GM21737 (cell line): ENCODE measurements around the gene SBNO2.

Source experiments
- ATAC-seq: cut with Tn5 transposase; IDR thresholded peaks from one replicate; pipeline ENCODE4 v1.9.1; 2021; ENCODE audit warnings: mild to moderate bottlenecking, moderate library complexity; ENCODE audit not compliant: unreplicated experiment

The SBNO2 gene

DNA sequence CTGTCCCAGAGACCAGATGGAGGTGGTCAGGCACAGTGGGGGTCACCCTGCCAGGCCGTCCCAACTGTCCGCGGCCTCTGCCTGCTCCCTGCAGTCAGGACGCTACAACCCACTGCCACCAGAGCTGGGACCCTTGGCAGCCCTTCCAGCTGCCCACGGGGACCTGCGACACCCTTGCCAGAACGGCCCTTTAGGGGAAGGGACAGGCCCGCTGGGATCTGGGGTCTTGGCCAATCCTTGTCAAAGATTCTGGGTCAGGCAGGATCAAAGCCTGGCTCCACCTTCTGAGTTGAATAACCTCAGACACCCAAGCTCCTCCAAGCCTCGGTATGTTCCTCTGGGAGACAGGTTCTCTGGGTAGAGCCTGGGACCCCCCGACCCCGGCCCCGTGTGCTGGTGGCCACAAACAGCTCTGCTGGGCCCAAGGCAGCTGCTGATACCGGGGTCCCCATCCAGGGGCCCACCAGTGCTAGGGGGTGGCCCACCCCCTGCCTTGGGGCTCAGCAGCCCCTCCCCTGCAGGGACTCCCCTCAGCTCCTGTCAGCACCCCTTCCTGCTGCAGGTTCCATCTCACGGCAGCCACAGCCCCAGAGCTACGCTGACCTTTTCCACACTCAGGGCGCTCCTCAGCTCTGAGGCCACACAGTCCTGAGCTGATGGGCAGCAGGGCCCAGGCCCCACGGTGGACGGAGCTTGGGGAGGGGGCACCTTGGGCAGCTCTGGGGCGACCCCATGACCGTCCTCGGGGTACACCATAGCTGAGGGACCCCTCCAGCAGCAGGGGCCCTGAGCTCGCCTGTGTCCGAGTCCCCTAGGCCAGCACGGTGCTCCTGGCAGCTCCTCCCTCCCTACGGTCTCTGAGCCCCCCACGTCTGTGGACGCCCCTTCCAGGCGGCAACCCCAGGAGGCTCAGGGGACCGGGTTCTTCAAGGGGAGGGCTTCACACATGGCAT is 18.4 kb downstream of the SBNO2 start:
- ATAC-seq, result no peak

DNA sequence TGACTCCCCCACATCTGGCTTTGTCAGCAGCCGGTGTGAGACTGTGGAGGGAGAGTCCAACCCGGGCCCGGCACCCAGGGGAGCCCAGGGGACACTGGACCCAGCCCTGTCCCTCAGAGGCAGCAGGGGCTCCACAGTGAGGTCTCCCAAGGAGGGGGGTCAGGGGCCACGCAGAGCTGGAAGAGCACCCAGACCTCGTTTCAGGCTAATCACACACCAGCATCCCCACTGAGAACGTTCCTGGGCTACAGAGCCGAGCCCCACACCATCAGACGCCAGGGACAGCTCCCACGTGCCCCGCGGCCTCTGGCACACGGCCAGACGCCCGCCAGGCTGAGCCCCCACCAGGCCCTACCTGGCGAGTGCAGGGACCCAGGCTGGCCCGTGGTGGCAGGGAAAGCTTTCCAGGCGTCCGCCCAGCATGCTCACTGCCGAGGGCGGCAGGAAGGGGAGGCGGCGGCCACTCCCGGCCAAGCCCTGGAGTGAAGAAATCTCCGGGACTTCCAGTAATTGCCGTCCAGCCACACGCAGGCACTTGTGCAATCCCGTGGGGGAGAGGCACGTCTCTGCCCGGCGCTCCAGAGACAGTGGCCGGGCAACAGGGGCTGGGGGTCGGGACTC is 19.2 kb downstream of the SBNO2 start:
- no peak for ATAC-seq

GRCh38 chr19:1153891-1154730 is 20.0 kb downstream of the SBNO2 start:
- ATAC-seq, result no peak

GRCh38 chr19:1151917-1152587 is 22.0 kb downstream of the SBNO2 start:
- ATAC-seq, result no peak

GRCh38 chr19:1151037-1151724 is 22.9 kb downstream of the SBNO2 start:
- no peak for ATAC-seq

DNA sequence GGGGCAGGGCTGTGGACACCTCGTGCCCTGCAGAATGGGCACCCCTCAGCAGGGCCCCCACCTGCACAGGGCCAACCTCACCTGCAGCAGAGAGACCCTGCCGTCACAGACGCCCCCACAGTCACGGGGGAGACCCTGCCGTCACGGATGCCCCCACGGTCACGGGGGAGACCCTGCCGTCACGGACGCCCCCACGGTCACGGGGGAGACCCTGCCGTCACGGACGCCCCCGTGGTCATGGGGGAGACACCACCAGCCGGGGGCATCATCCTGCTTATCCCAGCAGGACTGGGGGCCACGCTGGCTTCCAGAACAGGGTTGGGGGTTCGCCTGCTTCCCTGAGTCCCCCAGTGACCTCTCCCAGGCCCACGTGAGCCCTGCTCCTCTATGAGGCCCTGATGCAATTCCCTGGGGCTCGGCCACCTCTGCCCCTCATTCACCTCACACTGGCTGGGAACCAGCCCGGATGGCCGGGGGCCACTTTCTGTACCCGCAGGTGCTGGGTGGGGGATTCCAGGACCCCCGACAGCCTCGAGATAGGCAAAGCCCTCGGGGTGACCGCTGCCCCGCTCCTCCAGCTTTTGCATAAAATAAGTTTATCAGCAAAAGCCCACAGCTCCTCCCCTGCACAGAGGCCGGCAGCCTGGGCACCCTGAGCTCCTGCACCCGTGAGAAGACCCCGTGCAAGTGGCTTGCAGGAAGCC is 23.6 kb downstream of the SBNO2 start:
- no peak for ATAC-seq

DNA sequence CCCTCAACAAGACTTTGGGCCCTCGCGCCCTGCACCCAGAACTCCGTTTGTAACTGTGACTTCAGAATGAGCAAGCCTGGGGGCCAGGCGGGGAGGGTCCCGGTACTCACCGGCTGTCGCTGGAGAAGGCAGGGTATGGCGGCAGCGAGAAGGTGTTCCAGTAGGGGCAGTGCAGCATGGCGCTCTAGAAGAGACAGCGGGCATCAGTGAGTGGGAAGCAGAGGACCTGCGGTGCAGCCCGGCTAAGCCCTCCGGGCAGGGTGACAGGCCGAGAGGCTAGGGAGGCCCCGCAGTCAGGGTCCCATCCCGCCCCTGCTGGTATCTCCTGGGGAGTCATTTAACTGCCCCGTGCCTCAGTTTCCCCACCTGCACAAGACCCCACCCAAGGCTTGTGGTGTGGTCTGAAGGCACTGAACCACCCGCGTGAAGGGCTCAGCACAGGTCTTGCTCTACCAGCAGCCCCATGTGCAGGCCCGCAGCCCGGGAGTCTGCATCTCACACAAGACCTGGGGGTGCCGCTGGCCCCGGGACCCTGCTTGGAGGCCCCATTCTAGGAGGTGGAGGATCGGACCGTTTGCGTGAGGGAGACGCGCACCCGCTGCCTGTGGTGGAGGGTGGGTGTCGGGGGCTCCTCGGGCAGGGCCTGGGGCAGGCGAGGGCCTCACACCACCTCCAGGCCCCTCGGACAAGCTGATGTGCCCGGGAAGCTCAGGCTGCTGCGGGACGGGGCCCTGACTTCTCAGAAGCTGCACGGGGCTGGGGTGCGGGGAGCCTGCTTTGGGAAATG is 24.6 kb downstream of the SBNO2 start:
- no peak for ATAC-seq

DNA sequence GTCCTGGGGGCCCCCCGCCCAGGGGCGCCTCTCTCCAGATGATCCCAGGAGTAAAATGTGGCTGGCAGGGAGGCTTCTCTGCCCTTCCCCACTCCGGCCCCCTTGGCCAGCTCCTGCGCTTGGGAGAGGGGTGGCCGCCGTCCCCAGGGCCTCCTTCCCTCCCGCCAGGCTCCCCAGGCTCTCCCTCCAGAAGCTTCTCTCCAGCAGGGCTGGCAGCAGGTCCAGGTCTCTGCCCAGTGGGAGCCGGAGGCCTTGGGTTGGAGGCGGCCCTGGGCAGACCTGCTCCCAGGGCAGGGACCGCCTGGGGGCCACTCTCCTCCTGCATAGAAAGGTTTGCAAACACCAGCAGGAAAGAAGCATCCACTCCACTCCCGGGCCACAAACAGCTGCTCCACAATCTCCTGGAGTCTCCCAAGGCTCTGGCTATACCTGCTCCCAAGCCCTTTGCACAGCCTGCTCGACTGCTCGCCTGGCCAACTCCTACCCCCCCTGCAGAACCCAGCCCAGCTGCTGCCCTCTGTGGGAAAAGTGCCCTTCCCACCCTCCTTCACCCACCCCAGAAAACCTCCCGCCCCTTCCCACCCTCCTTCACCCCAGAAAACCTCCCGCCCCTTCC is 26.0 kb downstream of the SBNO2 start:
- ATAC-seq, result no peak

GRCh38 chr19:1146858-1147780 is 26.9 kb downstream of the SBNO2 start:
- no peak for ATAC-seq

- no peak for ATAC-seq
Measured at GRCh38 chr19:1146412-1146699, 27.7 kb downstream of the SBNO2 start.

GRCh38 chr19:1145635-1146411 is 28.2 kb downstream of the SBNO2 start:
- ATAC-seq, result no peak

DNA sequence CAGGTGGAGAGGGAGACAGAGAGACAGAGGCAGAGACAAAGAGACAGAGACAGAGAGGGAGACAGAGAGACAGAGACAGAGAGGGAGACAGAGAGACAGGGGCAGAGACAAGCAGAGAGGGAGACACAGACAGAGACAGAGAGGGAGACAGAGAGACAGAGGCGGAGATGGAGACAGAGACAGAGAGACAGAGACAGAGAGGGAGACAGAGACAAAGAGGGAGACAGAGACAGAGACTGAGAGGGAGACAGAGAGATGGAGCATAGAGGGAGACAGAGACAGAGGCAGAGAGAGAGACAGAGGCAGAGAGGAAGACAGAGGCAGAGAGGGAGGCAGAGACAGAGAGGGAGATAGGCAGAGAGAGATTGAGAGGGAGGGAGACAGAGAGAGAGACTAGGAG is 29.3 kb downstream of the SBNO2 start:
- ATAC-seq, result no peak

DNA sequence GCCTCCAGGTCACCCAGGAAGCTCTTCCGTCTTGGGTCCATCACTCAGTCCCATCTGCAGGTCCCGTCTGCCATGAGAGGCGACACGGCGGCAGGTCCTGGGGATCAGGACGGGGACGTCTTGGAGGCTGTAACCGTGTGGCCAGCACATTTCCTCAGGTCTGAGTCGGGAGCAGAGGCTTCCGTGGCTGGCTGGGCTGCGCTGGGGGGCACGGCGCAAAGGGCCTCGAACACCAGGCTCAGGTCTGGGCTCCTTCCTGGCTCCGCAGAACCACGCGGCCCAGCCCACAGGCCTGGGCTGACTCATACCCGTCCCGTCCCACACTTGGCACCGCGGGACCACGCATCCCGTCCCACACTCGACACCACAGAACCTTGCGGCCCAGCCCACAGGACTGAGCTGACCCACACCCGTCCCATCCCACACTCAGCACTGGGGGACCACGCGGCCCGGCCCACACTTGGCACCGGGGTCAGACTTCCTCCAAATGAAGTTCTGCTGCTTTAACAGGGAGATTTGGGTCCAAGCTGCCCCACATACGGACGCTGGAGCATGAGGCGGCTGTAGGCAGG is 30.2 kb downstream of the SBNO2 start:
- ATAC-seq, result no peak

DNA sequence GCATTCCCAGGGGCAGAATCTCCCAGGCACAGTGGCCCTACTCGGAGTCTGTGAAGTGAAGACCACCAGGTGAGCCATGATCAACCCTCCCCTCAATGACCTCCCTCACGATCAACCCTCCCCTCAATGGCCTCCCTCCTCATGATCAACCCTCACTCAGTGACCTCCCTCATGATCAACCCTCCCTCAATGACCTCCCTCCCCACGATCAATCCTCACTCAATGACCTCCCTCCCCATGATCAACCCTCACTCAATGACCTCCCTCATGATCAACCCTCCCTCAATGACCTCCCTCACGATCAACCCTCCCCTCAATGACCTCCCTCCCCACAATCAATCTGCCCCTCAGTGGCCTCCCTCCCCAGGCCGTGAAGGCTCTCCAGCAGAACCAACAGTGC is 32.1 kb downstream of the SBNO2 start:
- no peak for ATAC-seq

GRCh38 chr19:1140272-1141027 is 33.6 kb downstream of the SBNO2 start:
- no peak for ATAC-seq

GRCh38 chr19:1139126-1139525 is 34.9 kb downstream of the SBNO2 start:
- no peak for ATAC-seq
